Lower leg skin (tissue), 3 donors: ENCODE results near the gene PSPC1.

ENCODE experiments used
- POLR2A ChIP-seq, 2 donors: fragments of 450-650 bp; IDR thresholded peaks; one replicate each; pipeline ENCODE4 v1.6.1; 2016 to 2017; ENCODE audit warnings: antibody characterized with exemption in 2 of 2, mild to moderate bottlenecking in 1 of 2, moderate library complexity in 1 of 2
- TF ChIP-seq, protein P1 (sequence below), 3 donors: fragments of 450-650 bp; IDR thresholded peaks; one replicate each; pipeline ENCODE4 v1.5.1; 2016; ENCODE audit warnings: antibody characterized with exemption in 3 of 3, mild to moderate bottlenecking in 3 of 3, moderate library complexity in 2 of 3

DNA sequence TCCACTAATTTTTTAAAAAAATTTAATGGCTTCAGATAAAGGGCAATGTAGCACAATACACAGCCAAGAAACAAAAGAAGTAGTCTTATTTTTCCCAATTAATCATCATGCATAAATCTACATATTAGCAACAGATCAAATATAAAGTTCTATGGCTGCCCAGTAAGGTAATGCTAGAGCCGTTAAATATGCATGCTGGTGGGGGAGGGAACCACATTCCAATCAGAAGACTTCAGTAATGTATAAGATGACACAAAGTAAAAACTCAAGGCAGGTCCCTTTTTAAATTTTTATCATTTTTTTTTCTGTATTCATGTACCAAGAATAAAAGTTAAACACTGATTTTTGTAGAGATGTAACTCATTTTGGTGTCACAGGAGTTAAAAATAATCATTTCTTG, 87.3 kb downstream of the PSPC1 start:
- TF ChIP-seq POLR2A (IDR thresholded peaks at IDR 0.05): no peak
- TF ChIP-seq, protein P1, sequence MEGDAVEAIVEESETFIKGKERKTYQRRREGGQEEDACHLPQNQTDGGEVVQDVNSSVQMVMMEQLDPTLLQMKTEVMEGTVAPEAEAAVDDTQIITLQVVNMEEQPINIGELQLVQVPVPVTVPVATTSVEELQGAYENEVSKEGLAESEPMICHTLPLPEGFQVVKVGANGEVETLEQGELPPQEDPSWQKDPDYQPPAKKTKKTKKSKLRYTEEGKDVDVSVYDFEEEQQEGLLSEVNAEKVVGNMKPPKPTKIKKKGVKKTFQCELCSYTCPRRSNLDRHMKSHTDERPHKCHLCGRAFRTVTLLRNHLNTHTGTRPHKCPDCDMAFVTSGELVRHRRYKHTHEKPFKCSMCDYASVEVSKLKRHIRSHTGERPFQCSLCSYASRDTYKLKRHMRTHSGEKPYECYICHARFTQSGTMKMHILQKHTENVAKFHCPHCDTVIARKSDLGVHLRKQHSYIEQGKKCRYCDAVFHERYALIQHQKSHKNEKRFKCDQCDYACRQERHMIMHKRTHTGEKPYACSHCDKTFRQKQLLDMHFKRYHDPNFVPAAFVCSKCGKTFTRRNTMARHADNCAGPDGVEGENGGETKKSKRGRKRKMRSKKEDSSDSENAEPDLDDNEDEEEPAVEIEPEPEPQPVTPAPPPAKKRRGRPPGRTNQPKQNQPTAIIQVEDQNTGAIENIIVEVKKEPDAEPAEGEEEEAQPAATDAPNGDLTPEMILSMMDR (IDR thresholded peaks at IDR 0.05): no peak
